ENCODE data around the gene C11orf52.
"Not testable (repeated sequence)": the region's sequence is repeated elsewhere in the genome, so short reads cannot be mapped to it uniquely, and the experiment has no call there.

Gene C11orf52

DNA sequence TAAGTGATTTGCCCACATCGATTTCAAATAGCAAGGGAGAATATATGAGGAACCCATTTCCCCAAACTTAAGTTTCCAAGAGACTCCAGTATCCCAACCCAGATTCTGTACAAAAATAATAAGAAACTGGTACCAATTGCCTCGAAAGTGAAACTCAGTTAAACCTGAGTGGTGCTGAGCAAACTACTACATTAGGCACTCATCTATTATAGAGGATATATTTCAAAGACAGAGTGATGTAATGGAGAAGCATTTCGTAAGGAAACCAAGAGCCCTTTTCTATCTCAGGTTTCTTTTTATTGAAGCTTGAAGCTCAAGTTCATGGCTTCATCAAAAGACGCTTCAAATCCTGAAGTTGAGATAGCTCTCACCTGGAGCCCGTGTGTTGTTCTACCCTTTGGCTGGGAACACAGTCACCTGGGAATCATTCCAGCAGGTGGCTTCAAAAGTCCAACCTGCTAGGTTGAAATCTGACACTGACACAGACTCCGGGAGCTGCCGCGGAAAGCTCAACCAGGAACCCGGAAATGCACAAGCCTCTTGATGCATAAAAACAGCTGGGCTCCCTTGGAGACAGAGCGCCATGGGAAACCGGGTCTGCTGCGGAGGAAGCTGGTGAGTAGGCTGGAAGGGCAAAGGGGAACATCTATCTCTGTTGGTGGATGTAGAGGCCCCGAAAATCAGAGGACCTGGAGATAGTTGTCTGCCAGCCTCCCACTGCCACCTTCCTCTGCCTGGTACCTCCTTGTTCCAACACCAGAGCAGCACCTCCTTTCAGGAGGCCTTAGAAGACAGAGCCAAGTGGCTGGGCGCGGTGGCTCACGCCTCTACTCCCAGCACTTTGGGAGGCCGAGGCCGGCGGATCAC is at the start of gene C11orf52:
Gene C11orf52, plus strand, starts transcription at position 524 of the 867 bp plus-strand sequence. Its CDS starts 60 bp downstream, at position 584.
- Histone ChIP-seq H3K4me1 (ENCODE audit: insufficient read depth, low read length) (peaks cover 10% of the 10 kb centered on the region), H3K36me3 (ENCODE audit: insufficient read depth, low read length) (no peaks in the 10 kb centered on the region), H2AFZ (ENCODE audit: low read depth, low read length) (peak within 1 kb of the TSS; percentile 80), H3K27me3 (ENCODE audit: insufficient read depth, low read length) (no peaks in the 10 kb centered on the region), H3K9me3 (ENCODE audit: low read length) (no peaks in the 10 kb centered on the region), H3K4me3 (ENCODE audit: low read length) (no peak within 1 kb of the TSS)

- Histone ChIP-seq H3K36me3 (ENCODE audit: insufficient read depth, low read length) (peaks cover 30% of the 10 kb centered on the region), H3K4me1 (ENCODE audit: insufficient read depth, low read length) (peaks cover 4% of the 10 kb centered on the region), H2AFZ (ENCODE audit: low read depth, low read length) (no peak overlapping the region), H3K9me3 (ENCODE audit: low read length) (no peaks in the 10 kb centered on the region), H3K4me3 (ENCODE audit: low read length) (peak overlapping the region; percentile 80), H3K27me3 (ENCODE audit: insufficient read depth, low read length) (no peaks in the 10 kb centered on the region)
Measured at GRCh38 chr11:111870113-111870512, 48.6 kb upstream of the C11orf52 start.

DNA sequence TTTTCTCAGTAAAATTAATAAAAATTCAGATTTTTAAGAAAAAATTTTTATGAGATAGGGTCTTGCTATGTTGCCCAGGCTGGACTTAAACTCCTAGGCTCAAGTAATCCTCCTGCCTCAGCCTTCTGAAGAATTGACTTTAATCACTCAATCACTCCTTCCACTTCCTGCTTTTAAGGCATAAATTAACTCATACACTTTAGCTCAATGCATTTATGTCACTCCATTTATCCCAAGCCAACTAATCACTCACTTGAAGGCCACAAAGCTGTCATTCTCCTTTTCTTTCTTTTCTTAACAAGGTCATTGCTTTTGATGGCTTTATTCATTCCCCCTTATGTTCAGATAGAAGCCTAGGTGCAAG is 48.2 kb upstream of the C11orf52 start:
- Histone ChIP-seq H3K4me3 (ENCODE audit: low read length) (peak overlapping the region; percentile 80), H3K27me3 (ENCODE audit: insufficient read depth, low read length) (no peaks in the 10 kb centered on the region), H3K4me1 (ENCODE audit: insufficient read depth, low read length) (peaks cover 4% of the 10 kb centered on the region), H2AFZ (ENCODE audit: low read depth, low read length) (peak overlapping the region; percentile 83), H3K9me3 (ENCODE audit: low read length) (no peaks in the 10 kb centered on the region), H3K36me3 (ENCODE audit: insufficient read depth, low read length) (peaks cover 26% of the 10 kb centered on the region)

DNA sequence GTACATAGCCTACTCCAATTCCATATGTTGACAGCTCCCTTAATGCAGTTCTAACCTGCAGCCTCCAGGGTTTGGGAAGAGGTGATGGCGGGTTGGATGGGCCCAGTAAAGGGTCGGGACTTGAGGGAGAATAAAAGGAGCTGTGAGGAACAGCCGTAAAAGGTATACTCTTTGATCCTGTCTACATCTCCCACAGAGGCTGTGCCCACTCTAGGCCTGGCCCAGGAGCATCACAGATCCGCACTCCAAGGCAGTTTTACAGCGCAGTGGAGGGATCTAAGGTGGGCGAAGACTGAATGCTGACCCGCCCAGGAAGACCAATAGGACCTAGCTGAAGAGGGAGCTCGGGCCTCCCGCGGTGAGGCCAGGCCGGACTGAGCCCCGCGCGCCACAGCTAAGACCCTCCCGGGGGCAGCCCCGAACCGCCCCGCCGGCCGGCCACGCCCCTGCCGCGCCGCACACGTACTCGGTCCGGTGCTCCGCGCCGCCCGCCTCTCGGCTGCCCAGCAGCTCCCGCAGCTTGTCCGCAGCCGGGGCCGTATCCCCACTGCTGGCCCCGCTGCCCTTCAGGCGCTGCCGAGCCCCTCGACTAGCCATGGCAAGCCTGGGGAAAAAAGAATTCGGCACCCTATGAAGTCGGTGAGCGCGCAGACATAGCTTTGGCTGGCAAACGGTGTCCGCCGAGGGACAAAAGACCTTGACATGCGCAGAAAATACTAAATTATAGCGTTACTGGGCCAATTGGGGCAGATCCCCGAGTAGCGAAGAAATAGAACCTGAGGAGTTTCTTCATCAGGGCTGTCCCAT is 47.6 kb upstream of the C11orf52 start, which contains the start of gene ALG9:
Gene ALG9, minus strand, starts transcription at position 696 of the 807 bp plus-strand sequence. Its CDS starts 99 bp downstream, at position 597.
- peaks cover 4% of the 10 kb centered on the region for H3K4me1 ChIP-seq (ENCODE audit: insufficient read depth, low read length)
- no peaks in the 10 kb centered on the region for H3K9me3 ChIP-seq (ENCODE audit: low read length)
- H3K27me3 ChIP-seq (ENCODE audit: insufficient read depth, low read length) = no peaks in the 10 kb centered on the region
- H3K4me3 ChIP-seq (ENCODE audit: low read length) = peak within 1 kb of the TSS; percentile 80
- peaks cover 23% of the 10 kb centered on the region for H3K36me3 ChIP-seq (ENCODE audit: insufficient read depth, low read length)
- peak within 1 kb of the TSS; percentile 83 for H2AFZ ChIP-seq (ENCODE audit: low read depth, low read length)

DNA sequence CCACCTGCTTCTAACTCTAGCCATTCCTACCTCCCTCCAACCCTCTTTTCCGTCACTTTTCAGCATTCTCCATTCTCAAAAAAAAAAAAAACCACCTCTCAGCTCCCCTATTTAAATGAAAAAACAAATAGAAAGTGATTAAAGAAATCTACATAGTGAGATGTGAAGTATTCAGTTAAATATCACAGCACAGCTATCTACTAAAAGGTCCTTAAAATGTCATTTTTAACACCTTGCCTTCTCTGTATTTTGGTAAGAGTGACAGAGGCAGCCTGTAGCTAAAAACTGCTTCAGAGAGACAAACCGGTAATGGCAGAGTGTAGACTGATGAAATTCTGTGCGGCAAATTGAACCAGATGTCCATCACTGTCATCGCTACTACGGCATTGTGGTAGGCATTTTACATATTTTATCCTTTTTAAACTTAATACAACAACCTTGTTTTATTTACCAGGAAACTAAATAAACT is 47.0 kb upstream of the C11orf52 start:
- H3K36me3 ChIP-seq (ENCODE audit: insufficient read depth, low read length) = peaks cover 17% of the 10 kb centered on the region
- H2AFZ ChIP-seq (ENCODE audit: low read depth, low read length) = peak overlapping the region; percentile 83
- no peaks in the 10 kb centered on the region for H3K9me3 ChIP-seq (ENCODE audit: low read length)
- H3K4me1 ChIP-seq (ENCODE audit: insufficient read depth, low read length) = peaks cover 4% of the 10 kb centered on the region
- H3K4me3 ChIP-seq (ENCODE audit: low read length) = peak overlapping the region; percentile 80
- no peaks in the 10 kb centered on the region for H3K27me3 ChIP-seq (ENCODE audit: insufficient read depth, low read length)

DNA sequence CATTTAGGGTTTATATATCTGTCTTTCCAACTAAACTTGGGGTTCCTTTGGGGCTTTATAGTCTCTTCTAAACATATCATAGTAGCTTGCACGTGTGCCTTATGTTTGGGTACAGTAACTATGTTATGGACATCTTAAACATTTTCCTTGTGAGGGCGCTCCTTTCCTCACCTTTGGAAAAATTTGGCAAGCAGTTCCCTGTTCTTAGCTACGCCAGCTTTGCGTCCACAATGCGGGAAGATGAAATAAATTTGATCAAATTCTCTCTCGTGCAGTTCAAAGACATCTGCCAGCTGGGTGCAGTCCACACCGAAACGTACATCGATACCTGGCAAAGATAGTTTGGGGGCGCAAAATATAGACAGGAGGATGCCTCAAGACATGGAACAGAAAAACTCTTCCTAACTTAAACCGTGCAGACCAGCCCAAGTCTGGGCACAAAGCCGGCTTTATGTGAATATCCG is 40.3 kb upstream of the C11orf52 start:
- H3K9me3 ChIP-seq (ENCODE audit: low read length) = no peaks in the 10 kb centered on the region
- H3K4me1 ChIP-seq (ENCODE audit: insufficient read depth, low read length) = peaks cover 12% of the 10 kb centered on the region
- H2AFZ ChIP-seq (ENCODE audit: low read depth, low read length) = peak overlapping the region; percentile 95
- H3K36me3 ChIP-seq (ENCODE audit: insufficient read depth, low read length) = peaks cover 9% of the 10 kb centered on the region
- H3K27me3 ChIP-seq (ENCODE audit: insufficient read depth, low read length) = no peaks in the 10 kb centered on the region
- H3K4me3 ChIP-seq (ENCODE audit: low read length) = peak overlapping the region; percentile 74

GRCh38 chr11:111878849-111879636 is 39.7 kb upstream of the C11orf52 start, which contains the start of the genes CFAP68 and FDXACB1:
Gene CFAP68, plus strand, starts transcription at chr11:111879541. Its CDS starts 20 bp downstream, at chr11:111879561.
Gene FDXACB1, minus strand, starts transcription at chr11:111879165. Its CDS starts 33 bp downstream, at chr11:111879132.
- H2AFZ ChIP-seq (ENCODE audit: low read depth, low read length) = peak within 1 kb of the TSS; percentile 95
- peaks cover 12% of the 10 kb centered on the region for H3K4me1 ChIP-seq (ENCODE audit: insufficient read depth, low read length)
- H3K4me3 ChIP-seq (ENCODE audit: low read length) = peak within 1 kb of the TSS; percentile 74
- no peaks in the 10 kb centered on the region for H3K9me3 ChIP-seq (ENCODE audit: low read length)
- H3K36me3 ChIP-seq (ENCODE audit: insufficient read depth, low read length) = peaks cover 9% of the 10 kb centered on the region
- H3K27me3 ChIP-seq (ENCODE audit: insufficient read depth, low read length) = no peaks in the 10 kb centered on the region

DNA sequence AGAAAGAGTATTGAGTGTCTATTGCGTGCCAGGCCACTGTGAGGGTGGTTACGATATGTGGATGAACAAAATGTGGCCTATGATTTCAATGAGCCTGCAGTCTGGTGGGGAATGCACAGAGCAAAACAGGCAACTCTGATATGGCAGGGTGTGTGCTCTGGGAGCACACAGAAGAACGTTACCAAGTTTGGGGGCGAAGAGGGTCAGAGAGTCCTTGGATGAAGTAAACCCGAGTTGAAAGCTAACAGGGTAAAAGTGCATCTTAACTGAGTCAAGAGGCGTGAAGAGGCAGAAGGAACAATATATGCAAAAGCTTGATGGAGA is 39.1 kb upstream of the C11orf52 start:
- Histone ChIP-seq H2AFZ (ENCODE audit: low read depth, low read length) (peak overlapping the region; percentile 95), H3K4me1 (ENCODE audit: insufficient read depth, low read length) (peaks cover 12% of the 10 kb centered on the region), H3K27me3 (ENCODE audit: insufficient read depth, low read length) (no peaks in the 10 kb centered on the region), H3K36me3 (ENCODE audit: insufficient read depth, low read length) (peaks cover 9% of the 10 kb centered on the region), H3K4me3 (ENCODE audit: low read length) (peak overlapping the region; percentile 74), H3K9me3 (ENCODE audit: low read length) (no peaks in the 10 kb centered on the region)

- Histone ChIP-seq H3K9me3 (ENCODE audit: low read length) (no peaks in the 10 kb centered on the region), H3K4me3 (ENCODE audit: low read length) (no peak overlapping the region), H3K4me1 (ENCODE audit: insufficient read depth, low read length) (peaks cover 12% of the 10 kb centered on the region), H3K36me3 (ENCODE audit: insufficient read depth, low read length) (peaks cover 9% of the 10 kb centered on the region), H2AFZ (ENCODE audit: low read depth, low read length) (no peak overlapping the region), H3K27me3 (ENCODE audit: insufficient read depth, low read length) (no peaks in the 10 kb centered on the region)
Measured at GRCh38 chr11:111882202-111882601, 36.5 kb upstream of the C11orf52 start.

- not testable (repeated sequence) for H3K9me3 ChIP-seq (ENCODE audit: low read length); H3K36me3 ChIP-seq (ENCODE audit: insufficient read depth, low read length); H3K27me3 ChIP-seq (ENCODE audit: insufficient read depth, low read length); H3K4me3 ChIP-seq (ENCODE audit: low read length); H3K4me1 ChIP-seq (ENCODE audit: insufficient read depth, low read length); H2AFZ ChIP-seq (ENCODE audit: low read depth, low read length)
Measured at GRCh38 chr11:111885053-111885452, 33.7 kb upstream of the C11orf52 start.

DNA sequence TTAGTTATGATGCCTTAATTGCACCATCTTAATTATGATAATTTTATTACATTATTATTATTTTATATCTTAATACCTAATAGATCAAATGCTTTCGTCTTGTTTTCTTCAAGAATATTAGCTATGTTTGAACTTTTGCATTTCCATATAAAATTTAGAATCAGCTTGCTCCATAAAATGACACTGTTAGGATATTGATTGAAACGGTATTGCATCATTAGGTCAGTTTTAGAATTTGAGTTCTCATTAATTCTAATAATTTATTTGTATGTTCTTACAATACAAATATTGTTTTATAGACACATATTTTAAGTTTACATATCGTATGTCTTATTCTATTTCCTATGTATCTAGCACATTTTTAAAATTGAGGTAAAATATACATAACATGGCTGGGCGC is 32.7 kb upstream of the C11orf52 start:
- H3K36me3 ChIP-seq (ENCODE audit: insufficient read depth, low read length) = peaks cover 9% of the 10 kb centered on the region
- no peak overlapping the region for H2AFZ ChIP-seq (ENCODE audit: low read depth, low read length)
- no peaks in the 10 kb centered on the region for H3K9me3 ChIP-seq (ENCODE audit: low read length)
- no peaks in the 10 kb centered on the region for H3K4me1 ChIP-seq (ENCODE audit: insufficient read depth, low read length)
- H3K4me3 ChIP-seq (ENCODE audit: low read length) = no peak overlapping the region
- H3K27me3 ChIP-seq (ENCODE audit: insufficient read depth, low read length) = no peaks in the 10 kb centered on the region

GRCh38 chr11:111886844-111887243 is 31.9 kb upstream of the C11orf52 start:
- Histone ChIP-seq H3K36me3 (ENCODE audit: insufficient read depth, low read length) (peaks cover 9% of the 10 kb centered on the region), H3K9me3 (ENCODE audit: low read length) (no peaks in the 10 kb centered on the region), H3K27me3 (ENCODE audit: insufficient read depth, low read length) (no peaks in the 10 kb centered on the region), H2AFZ (ENCODE audit: low read depth, low read length) (no peak overlapping the region), H3K4me1 (ENCODE audit: insufficient read depth, low read length) (no peaks in the 10 kb centered on the region), H3K4me3 (ENCODE audit: low read length) (no peak overlapping the region)

Data from neuron (in vitro differentiated cells).